Measurements from ENCODE around the gene XRN2. TPM values are rescaled to one million over a fixed set of nuclear protein-coding genes. Genes with fewer than 3 reads are reported as not detected.
"Not testable (repeated sequence)": the region's sequence is repeated elsewhere in the genome, so short reads cannot be mapped to it uniquely, and the experiment has no call there.

The XRN2 gene
- total RNA-seq, 2 donors from 2014 or later, result 77.9 to 81.8 TPM

GRCh38 chr20:21364413-21364812 lies 61.3 kb downstream of the XRN2 start:
- Mint-ChIP-seq H3K4me3 (no peak overlapping the region), H3K27me3 (ENCODE audit: low read depth) (no peaks in the 10 kb centered on the region), H3K9me3 (no peaks in the 10 kb centered on the region), H3K27ac (no peak overlapping the region), H3K4me1 (ENCODE audit: low read depth) (peaks cover 9% of the 10 kb centered on the region), H3K36me3 (ENCODE audit: insufficient read depth in 2 of 2) (peaks cover 19 to 36% of the 10 kb centered on the region in 2 donors)
- DNase-seq (no peak), ATAC-seq (replicated peaks in 1 of 2) (no peak)

DNA sequence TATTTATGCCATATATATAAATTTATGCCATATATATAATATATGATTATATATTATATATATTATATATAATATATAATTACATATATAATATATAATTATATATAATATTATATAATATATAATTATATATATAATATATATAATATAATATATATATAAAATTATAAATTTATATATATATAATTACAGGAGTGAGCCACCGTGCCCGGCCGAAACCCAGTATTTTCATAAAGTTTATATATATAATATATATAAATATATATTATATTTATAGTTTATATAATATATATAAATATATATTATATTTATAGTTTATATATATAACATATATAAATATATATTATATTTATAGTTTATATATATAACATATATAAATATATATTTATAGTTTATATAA lies 62.6 kb downstream of the XRN2 start:
- Mint-ChIP-seq H3K9me3 (no peaks in the 10 kb centered on the region), H3K4me3 (no peak overlapping the region), H3K27me3 (ENCODE audit: low read depth) (no peaks in the 10 kb centered on the region), H3K36me3 (ENCODE audit: insufficient read depth in 2 of 2) (peaks cover 17 to 29% of the 10 kb centered on the region in 2 donors), H3K27ac (no peak overlapping the region), H3K4me1 (ENCODE audit: low read depth) (peaks cover under 1% of the 10 kb centered on the region)
- DNase-seq, result no peak
- ATAC-seq (replicated peaks in 1 of 2), result no peak

DNA sequence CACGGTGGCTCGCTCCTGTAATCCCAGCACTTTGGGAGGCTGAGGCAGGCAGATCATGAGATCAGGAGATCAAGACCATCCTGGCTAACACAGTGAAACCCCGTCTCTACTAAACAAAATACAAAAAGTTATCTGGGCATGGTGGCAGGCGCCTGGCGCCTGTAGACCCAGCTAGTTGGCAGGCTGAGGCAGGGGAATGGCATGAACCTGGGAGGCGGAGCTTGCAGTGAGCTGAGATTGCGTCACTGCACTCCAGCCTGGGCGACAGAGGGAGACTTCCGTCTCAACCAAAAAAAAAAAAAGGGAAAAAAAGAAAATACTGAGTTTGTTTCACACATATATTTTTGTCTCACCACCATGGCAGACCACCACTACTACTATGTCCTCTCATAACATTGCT lies 63.1 kb downstream of the XRN2 start:
- H3K9me3 Mint-ChIP-seq; H3K27ac Mint-ChIP-seq; DNase-seq; H3K4me1 Mint-ChIP-seq (ENCODE audit: low read depth); H3K4me3 Mint-ChIP-seq; H3K27me3 Mint-ChIP-seq (ENCODE audit: low read depth); ATAC-seq (replicated peaks in 1 of 2): not testable (repeated sequence)
- peaks cover 17 to 29% of the 10 kb centered on the region in 2 donors for H3K36me3 Mint-ChIP-seq (ENCODE audit: insufficient read depth in 2 of 2)

DNA sequence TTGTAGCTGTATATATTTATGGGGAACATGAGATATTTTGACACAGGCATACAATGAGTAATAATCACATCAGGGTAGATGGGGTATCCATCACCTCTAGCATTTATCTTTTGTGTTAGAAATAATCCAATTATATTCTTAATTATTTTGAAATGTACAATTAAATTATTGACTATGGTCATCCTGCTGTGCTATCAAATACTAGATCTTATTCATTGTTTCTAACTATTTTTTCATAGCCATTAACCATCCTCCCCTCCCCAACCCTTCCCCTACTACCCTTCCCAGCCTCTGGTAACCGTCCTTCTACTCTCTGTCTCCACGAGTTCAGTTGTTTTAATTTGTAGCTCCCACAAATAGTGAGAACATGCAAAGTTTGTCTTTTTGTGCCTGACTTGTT lies 65.7 kb downstream of the XRN2 start:
- H3K9me3 Mint-ChIP-seq, result no peaks in the 10 kb centered on the region
- H3K27ac Mint-ChIP-seq, result no peak overlapping the region
- DNase-seq (no peak), ATAC-seq (replicated peaks in 1 of 2) (no peak)
- no peaks in the 10 kb centered on the region for H3K4me1 Mint-ChIP-seq (ENCODE audit: low read depth)
- H3K4me3 Mint-ChIP-seq, result no peak overlapping the region
- no peaks in the 10 kb centered on the region for H3K27me3 Mint-ChIP-seq (ENCODE audit: low read depth)
- H3K36me3 Mint-ChIP-seq (ENCODE audit: insufficient read depth in 2 of 2), result peaks cover 8 to 17% of the 10 kb centered on the region in 2 donors

DNA sequence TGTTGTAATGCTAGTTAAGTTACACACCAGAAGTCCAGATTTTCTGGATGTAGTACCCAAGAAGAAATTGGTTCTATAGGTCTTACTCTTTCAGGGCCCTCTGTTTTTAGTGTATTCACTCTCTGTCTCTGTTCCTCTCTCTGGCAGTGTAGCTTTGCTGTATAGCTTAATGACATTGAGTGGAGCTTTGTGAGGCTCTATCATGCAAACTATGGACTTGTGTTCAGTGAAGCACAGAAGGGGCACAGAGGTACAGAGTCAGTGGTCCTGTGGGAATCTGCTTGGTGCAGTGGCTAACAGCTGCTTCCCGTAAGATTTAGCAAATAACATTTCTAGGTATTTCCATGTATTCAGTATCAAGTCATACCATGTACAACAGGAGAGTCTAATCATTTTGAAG lies 68.1 kb downstream of the XRN2 start:
- DNase-seq, result no peak
- H3K4me3 Mint-ChIP-seq, result no peak overlapping the region
- no peak overlapping the region for H3K27ac Mint-ChIP-seq
- no peaks in the 10 kb centered on the region for H3K9me3 Mint-ChIP-seq
- peaks cover 8 to 15% of the 10 kb centered on the region in 2 donors for H3K36me3 Mint-ChIP-seq (ENCODE audit: insufficient read depth in 2 of 2)
- no peak for ATAC-seq (replicated peaks in 1 of 2)
- H3K27me3 Mint-ChIP-seq (ENCODE audit: low read depth), result no peaks in the 10 kb centered on the region
- H3K4me1 Mint-ChIP-seq (ENCODE audit: low read depth), result no peaks in the 10 kb centered on the region

DNA sequence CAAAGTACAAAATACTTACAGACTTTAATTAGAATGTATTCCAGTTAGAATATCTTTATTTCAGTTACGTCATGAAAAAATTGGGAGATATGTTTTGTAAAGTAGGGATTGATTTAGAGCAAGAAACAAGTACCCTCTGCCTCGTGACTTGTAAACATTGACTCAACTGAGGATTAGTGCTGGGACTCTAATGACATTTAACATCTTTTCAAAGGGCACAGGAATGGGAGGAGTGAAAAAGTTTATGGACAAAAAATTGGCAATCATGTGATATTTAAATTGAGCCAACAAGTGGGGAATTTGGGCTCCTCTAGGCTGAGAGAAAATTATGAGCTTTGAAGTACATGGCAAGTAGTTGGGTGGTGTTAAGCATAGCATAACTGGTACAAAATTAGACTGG lies 68.9 kb downstream of the XRN2 start:
- Mint-ChIP-seq H3K4me1 (ENCODE audit: low read depth) (no peaks in the 10 kb centered on the region), H3K9me3 (no peaks in the 10 kb centered on the region), H3K27ac (peak overlapping the region; percentile 4), H3K27me3 (ENCODE audit: low read depth) (no peaks in the 10 kb centered on the region), H3K4me3 (no peak overlapping the region), H3K36me3 (ENCODE audit: insufficient read depth in 2 of 2) (peaks cover 7 to 19% of the 10 kb centered on the region in 2 donors)
- no peak for ATAC-seq (replicated peaks in 1 of 2)
- no peak for DNase-seq

DNA sequence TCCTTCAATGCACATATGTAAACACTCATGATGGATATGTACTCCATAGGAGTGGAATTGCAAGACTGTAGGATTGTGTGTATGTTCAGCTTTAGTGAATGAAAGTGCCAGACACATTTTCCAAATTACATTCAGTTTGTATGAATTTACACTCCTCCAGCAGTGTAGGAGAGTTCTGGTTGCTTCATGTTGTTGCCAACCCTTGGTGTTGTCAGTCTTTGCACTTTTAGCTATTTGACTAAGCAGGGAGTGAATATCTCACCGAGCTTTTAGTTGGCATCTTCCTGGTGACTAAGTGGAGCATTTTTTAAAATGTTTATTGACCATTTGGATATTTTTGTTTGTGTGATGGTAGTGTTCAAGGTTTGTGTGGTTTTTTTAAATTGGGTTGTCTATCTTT lies 70.3 kb downstream of the XRN2 start:
- Mint-ChIP-seq H3K9me3 (no peaks in the 10 kb centered on the region), H3K4me1 (ENCODE audit: low read depth) (no peaks in the 10 kb centered on the region), H3K4me3 (no peak overlapping the region), H3K36me3 (ENCODE audit: insufficient read depth in 2 of 2) (peaks cover 7 to 23% of the 10 kb centered on the region in 2 donors), H3K27ac (no peak overlapping the region), H3K27me3 (ENCODE audit: low read depth) (no peaks in the 10 kb centered on the region)
- no peak for DNase-seq
- no peak for ATAC-seq (replicated peaks in 1 of 2)

DNA sequence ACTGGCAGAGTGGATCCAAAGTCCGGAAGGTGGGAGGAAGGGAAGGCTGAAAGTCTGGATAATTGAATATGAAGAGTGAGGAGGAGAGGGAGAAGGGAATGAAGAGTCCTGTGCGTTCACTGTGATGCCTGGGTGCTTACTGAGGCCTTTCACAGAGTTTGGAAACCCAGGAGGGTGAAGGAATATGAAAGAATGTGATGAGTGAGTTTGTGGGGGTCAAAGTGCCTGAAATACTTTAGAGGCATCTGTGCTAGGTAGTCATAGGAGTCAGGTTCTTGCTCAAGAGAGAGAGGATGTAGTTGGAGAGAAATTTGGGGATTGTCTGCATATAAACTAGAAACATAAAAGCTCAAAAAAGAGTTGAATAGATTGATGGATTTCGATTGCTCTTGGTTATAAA lies 73.5 kb downstream of the XRN2 start:
- H3K4me3 Mint-ChIP-seq, result no peak overlapping the region
- no peak overlapping the region for H3K27ac Mint-ChIP-seq
- no peaks in the 10 kb centered on the region for H3K9me3 Mint-ChIP-seq
- peaks cover 3% of the 10 kb centered on the region for H3K4me1 Mint-ChIP-seq (ENCODE audit: low read depth)
- H3K27me3 Mint-ChIP-seq (ENCODE audit: low read depth), result no peaks in the 10 kb centered on the region
- no peak for DNase-seq
- no peak for ATAC-seq (replicated peaks in 1 of 2)
- H3K36me3 Mint-ChIP-seq (ENCODE audit: insufficient read depth in 2 of 2), result peaks cover 3 to 17% of the 10 kb centered on the region in 2 donors

DNA sequence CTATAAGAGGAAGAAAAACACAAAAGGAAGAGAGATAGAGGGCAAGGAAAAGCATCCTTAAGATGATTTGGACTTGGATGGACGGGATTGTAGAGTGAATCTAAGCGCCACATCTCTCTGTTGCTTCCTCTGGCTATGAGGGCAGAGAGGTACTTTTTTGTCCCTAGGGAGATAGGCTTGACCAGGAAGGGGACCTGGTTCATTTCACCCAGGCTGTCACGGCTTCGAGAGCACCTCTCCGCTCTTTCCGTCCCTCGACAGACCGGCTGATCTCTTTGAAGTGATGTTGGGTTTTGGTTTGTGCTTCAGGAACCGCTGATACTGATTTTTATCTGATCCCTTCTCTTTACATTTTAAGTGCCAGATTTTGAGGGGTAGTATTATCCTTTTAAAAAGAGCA lies 74.6 kb downstream of the XRN2 start:
- Mint-ChIP-seq H3K27me3 (ENCODE audit: low read depth) (no peaks in the 10 kb centered on the region), H3K4me3 (no peak overlapping the region), H3K4me1 (ENCODE audit: low read depth) (peaks cover 3% of the 10 kb centered on the region), H3K9me3 (no peaks in the 10 kb centered on the region), H3K27ac (no peak overlapping the region), H3K36me3 (ENCODE audit: insufficient read depth in 2 of 2) (peaks cover 3 to 17% of the 10 kb centered on the region in 2 donors)
- ATAC-seq (replicated peaks in 1 of 2) (no peak), DNase-seq (no peak)

GRCh38 chr20:21378259-21378658 lies 75.1 kb downstream of the XRN2 start:
- no peaks in the 10 kb centered on the region for H3K9me3 Mint-ChIP-seq
- DNase-seq (no peak), ATAC-seq (replicated peaks in 1 of 2) (no peak)
- H3K27me3 Mint-ChIP-seq (ENCODE audit: low read depth), result no peaks in the 10 kb centered on the region
- peaks cover 3 to 14% of the 10 kb centered on the region in 2 donors for H3K36me3 Mint-ChIP-seq (ENCODE audit: insufficient read depth in 2 of 2)
- H3K4me1 Mint-ChIP-seq (ENCODE audit: low read depth), result peaks cover 3% of the 10 kb centered on the region
- H3K4me3 Mint-ChIP-seq, result no peak overlapping the region
- no peak overlapping the region for H3K27ac Mint-ChIP-seq

GRCh38 chr20:21380711-21381110 lies 77.6 kb downstream of the XRN2 start:
- Mint-ChIP-seq H3K36me3 (ENCODE audit: insufficient read depth in 2 of 2) (peaks cover 3 to 14% of the 10 kb centered on the region in 2 donors), H3K4me3 (no peak overlapping the region), H3K27me3 (ENCODE audit: low read depth) (no peaks in the 10 kb centered on the region), H3K27ac (no peak overlapping the region), H3K4me1 (ENCODE audit: low read depth) (peaks cover 3% of the 10 kb centered on the region), H3K9me3 (no peaks in the 10 kb centered on the region)
- DNase-seq (no peak), ATAC-seq (replicated peaks in 1 of 2) (no peak)

GRCh38 chr20:21381619-21382018 lies 78.5 kb downstream of the XRN2 start:
- peaks cover 2 to 11% of the 10 kb centered on the region in 2 donors for H3K36me3 Mint-ChIP-seq (ENCODE audit: insufficient read depth in 2 of 2)

DNA sequence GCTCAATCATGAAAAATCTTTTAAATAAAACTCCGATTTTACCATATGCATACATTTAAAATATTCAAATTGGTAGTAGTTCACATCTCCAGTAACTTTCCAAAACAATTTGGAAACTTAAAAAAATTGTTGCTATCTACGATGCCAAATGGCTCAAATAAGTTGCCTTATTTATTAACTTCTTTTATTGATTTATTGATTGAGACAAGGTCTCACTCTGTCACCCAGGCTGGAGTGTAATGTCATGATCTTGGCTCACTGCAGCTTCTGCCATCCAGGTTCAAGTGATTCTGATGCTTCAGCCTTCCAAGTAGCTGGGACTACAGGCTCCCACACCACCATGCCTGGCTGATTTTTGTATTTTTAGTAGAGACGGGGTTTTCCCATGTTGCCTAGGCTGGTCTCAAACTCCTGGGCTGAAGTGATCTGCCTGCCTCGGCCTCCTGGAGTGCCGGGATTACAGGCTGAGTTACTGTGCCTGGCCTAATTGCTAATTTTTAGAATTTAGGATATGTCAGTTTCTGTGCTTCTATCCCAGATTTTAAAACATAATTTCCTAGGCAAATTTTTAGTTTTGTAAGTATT lies 81.3 kb downstream of the XRN2 start:
- no peaks in the 10 kb centered on the region for H3K27me3 Mint-ChIP-seq (ENCODE audit: low read depth)
- peaks cover 0 to 8% of the 10 kb centered on the region in 2 donors for H3K36me3 Mint-ChIP-seq (ENCODE audit: insufficient read depth in 2 of 2)
- H3K9me3 Mint-ChIP-seq, result no peaks in the 10 kb centered on the region
- no peak for ATAC-seq (replicated peaks in 1 of 2)
- no peaks in the 10 kb centered on the region for H3K4me1 Mint-ChIP-seq (ENCODE audit: low read depth)
- H3K27ac Mint-ChIP-seq, result peak overlapping the region; percentile 28
- no peak for DNase-seq
- H3K4me3 Mint-ChIP-seq, result no peak overlapping the region

More at GRCh38 chr20:21381619-21382018, 78.5 kb downstream of the XRN2 start:
- no peak overlapping the region for H3K27ac Mint-ChIP-seq
- no peaks in the 10 kb centered on the region for H3K9me3 Mint-ChIP-seq
- H3K4me1 Mint-ChIP-seq (ENCODE audit: low read depth), result peaks cover 3% of the 10 kb centered on the region
- H3K27me3 Mint-ChIP-seq (ENCODE audit: low read depth), result no peaks in the 10 kb centered on the region
- no peak overlapping the region for H3K4me3 Mint-ChIP-seq
- ATAC-seq (replicated peaks in 1 of 2) (no peak), DNase-seq (no peak)

- Mint-ChIP-seq H3K4me1 (ENCODE audit: low read depth) (no peaks in the 10 kb centered on the region), H3K4me3 (no peak overlapping the region), H3K36me3 (ENCODE audit: insufficient read depth in 2 of 2) (peaks cover 0 to 11% of the 10 kb centered on the region in 2 donors), H3K9me3 (no peaks in the 10 kb centered on the region), H3K27me3 (ENCODE audit: low read depth) (peaks cover 3% of the 10 kb centered on the region), H3K27ac (no peak overlapping the region)
- no peak for ATAC-seq (replicated peaks in 1 of 2)
- DNase-seq, result no peak
Observed at GRCh38 chr20:21386111-21386510, 83.0 kb downstream of the XRN2 start.
